ENCODE results near the gene MUSK. TPM values are rescaled to one million over a fixed set of nuclear protein-coding genes. Genes with fewer than 3 reads are reported as not detected.

Gene MUSK
- total RNA-seq: 0.13 and 0.56 TPM in 2 replicates

DNA sequence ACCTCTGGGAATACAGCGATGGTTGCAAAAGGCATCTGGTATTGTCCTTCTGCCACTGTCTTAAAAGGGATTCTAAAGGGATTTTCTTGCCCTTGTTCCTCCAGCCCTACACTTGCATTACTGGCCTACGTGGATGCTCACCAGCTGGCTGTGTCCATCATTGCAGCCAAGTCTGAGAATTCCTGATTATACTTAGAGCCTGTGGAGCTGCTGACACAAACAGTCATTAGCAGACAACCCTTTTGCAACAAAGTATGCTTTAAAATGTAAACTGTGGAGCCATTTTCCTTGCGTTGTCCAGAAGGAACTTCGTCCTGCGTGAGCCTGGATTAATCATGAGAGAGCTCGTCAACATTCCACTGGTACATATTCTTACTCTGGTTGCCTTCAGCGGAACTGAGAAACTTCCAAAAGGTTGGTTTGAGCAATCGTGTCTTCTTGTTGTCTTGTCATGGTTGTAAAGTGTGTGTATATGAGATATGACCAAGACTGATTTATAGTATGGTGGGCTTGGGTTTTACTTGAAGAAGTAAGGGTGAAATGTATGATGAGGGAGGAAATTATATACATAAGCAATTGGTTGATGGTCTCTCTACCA lies at the start of gene MUSK:
Gene MUSK, plus strand, starts transcription at position 222 of the 598 bp plus-strand sequence. Its CDS starts 114 bp downstream, at position 336.

Other genes starting within 250 kb of the MUSK start
- gene SVEP1, start 89.0 kb upstream of the MUSK start, total RNA-seq: 3.5 and 4.4 TPM in 2 replicates